T follicular helper cell (primary cell): ENCODE measurements around the gene OLFM3.

Source experiments
- DNase-seq: peaks from one replicate; pipeline ENCODE4 v3.0.0-alpha.2; 2020; ENCODE audit warnings: low read depth
- total RNA-seq, 2 experiments: gene quantifications; one replicate each; lab custom pipeline; 2026; lab: John Stamatoyannopoulos, UW

Gene OLFM3
- total RNA-seq = 0 reads per million in 2 experiments

DNA sequence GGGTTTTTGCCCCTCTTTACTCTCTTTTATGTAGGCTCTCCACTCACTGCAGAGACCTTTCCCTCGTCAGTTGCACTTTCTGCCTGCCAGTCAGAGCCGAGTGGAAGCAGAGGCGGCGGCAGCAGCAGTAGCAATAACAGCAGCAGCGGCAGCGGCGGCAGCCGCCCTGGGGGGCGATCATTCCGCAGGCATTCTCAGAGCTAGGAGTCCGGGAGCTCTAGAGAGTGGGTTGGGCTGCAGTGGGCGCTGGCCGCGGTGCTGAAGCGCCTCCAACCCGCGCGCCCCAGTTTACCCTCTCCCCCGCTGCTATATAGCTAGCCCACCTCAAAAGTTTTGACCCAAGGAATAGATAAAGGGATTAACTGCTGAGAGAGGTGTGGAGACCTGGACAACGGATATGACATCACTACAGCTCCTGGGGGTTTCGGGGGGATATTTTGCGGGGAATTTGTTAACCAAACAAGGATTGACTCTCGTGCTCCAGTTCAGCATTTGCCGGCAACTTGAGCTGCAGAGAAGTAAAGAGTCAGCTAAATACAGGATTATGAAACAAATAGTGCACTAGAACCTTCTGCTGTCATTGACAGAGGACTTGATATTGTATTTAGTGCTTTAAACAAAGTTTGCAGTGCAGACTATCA is at the start of gene OLFM3:
Gene OLFM3, minus strand, starts transcription at position 102 of the 641 bp plus-strand sequence.
- DNase-seq = no peak

DNA sequence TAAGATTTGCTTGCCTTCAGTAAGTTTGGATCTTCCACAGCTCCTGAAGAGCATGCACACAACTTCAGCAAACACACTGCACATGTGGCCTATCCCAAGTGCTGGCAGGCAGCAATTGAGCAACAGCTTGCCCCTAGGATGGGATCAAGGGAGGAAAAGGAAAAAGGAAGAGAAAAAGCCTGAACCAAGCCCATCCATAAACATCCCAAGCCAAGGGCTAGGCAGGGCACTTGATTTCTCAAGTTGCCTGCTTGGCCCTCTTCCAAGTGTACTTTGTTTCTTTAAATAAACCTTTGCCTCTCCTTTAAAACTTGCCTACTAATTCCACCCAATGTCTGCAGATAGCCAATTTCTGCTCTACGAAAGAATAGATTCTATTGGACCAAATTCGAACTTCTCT is 49.0 kb upstream of the OLFM3 start:
- no peak for DNase-seq

DNA sequence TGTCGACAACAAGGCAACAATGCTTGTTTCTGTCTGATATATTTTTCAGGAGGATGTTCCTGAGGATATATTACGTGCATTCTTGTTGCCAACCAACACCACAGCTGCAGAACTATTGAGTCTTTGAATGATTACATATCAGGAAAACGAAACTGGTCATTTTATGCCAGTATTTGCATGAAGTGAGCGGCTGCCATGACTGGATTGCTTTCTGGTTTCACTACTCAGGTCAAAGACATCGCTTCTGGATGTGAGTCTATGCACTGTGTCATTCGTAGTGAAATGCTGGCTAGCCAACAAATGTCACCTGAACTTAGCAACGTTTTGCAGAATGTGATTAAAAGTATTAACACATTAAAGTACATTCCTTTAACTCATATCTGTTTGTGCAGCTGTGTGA is 35.8 kb upstream of the OLFM3 start:
- DNase-seq = no peak

DNA sequence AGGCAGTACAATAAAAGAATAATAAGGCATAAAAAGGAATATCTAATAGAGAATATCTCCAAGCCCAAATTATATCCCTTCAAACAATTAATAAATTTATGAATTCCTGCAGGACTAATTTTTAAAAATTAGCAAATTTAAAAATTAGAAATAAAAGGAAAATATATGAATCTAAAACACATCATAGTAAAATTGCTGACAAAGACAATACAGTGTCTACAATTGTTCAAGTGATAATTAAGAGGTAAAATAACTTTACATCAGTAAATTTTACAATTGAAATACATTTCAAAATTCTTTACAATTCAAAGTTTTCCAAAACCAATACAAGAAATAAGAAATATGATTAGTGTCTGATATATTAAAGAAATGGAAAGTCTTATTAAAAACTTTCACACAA is 22.8 kb upstream of the OLFM3 start:
- no peak for DNase-seq

DNA sequence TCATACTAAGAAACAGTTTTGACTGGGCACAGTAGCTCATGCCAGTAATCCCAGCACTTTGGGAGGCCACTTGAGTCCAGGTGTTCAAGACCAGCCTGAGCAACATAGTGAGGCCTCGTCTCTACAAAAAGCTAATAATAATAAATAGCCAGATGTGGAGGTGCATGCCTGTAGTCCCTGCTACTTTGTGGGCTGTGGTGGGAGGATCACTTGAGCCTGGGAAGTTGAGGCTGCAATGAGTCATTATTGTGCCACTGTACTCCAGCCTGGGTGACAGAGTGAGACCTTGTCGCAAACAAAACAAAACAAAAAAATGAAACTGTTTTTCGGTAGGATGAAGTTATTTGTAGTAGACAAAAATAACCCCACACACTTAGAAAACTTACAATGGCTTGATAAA is 19.0 kb upstream of the OLFM3 start:
- DNase-seq = no peak

DNA sequence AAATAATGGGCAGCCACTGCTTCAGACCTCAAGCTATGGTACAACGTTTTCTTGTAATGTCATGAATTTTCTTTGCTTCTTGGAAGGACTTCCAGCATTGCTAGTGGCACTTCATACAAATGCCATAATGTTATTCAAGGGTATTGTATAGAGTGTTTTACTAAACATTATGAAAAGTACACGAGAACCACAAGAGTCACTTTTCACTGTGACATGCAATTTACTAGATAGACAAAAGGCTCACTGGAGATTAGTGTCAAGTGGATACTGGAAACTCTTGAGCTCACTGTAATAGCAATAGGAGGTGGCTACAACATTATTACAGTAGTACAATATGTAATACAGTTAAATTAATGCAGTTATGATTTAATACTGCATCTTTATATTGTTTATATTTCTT is 5.3 kb upstream of the OLFM3 start:
- DNase-seq = no peak

DNA sequence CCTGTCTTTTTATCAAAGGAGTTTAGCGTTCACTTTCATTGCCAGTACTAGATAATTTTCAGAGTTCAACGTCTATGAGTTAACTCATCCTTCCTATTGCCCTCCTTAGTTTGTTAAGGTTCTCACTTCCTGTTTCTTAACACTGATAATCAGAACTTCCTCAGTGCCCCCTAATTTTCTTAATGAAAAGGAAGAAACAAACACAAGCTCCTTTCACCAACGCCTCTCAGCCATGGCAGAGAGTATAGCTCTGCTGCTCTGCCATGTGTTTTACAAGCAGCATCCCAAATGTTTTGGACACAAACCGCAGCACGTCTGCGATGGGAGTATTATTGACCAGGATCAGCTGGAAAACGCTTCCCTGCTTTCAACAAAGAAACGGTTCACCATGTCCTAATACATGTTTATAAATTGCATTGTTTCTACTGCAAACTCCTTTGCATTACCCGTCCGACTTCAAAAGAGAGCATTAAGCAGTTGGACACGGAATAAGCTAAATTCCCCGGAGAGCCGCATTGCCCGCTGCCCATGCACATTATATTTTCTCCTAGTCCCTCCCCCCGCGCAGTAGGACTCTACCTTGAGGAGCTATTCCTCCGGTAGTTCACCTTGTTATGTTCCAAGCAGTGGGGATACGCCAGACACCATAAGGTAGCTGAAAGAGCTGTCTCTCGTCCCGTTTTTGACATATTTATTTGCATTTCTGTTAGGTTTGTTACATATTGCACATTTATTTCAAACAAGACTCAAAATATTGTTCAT is 561 bp downstream of the OLFM3 start:
- no peak for DNase-seq

DNA sequence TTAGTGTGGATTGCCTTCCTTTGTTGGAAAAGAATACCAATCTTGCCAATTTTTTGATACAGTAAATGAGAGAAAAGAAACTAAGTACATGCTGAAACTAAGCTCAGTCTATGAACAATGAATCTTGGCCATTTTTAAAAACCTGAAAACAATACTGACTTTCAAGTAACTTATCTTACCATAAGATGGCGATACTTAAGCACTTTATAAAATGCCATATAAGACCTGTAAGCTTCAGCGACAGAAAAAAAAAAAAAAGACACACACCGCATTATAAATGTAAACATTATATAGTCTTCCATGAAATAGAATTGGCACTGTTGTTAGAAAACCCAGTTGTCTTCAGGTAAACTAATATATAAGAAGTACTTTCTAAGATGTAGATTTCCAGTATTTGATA is 3.0 kb downstream of the OLFM3 start:
- no peak for DNase-seq

DNA sequence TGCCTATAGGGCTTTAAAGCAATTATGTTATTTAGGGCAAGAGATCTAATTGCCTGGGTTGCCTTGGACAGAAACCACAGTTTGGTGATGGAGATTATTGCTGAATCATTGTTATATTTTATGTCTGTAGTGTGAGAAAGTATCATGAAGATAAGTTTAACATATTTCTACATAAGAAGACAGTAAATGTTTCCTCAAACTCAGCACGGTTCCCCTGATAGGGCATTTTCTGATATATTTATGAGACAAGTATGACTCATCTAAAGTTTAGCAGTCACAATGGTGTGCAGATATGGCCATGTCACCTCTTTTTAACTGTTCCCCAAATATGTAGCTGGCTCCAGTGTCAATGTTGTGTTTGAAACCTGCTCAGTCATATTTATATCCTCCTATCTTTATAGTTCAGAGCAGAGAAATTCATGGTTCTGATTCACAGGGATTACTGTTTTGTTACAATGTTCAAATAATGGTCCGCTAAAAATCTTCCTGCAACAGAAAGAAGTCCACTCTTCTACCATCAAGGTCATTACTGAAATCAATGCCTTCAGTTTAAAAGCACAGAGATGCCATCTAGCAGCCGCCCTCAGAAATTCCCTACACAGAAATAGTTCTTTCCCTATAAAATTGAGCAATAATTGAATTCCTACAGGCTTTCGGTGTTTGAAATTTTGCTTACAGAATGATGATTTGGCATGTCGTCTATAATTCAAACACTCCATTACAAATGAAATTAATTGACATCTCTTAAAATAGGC is 3.7 kb downstream of the OLFM3 start:
- no peak for DNase-seq

DNA sequence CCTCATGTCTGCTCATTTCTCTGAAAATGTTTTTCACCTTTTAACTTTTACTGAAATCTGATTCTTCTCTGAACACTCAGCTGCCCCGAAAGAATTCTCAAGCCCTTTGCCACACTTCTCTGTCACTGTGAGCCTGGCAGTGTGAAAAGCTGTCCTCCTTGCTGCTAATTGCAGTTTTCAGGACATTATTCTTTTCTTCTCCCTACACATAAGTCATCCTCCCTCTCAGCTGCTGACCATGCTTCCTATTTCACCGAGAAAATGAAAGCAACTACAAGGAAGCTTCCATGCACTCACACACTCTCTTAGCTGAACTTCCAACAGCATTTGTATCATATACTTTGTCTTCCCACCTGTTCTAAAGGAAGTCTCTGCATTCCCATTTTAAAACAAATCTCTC is 15.8 kb downstream of the OLFM3 start:
- no peak for DNase-seq

DNA sequence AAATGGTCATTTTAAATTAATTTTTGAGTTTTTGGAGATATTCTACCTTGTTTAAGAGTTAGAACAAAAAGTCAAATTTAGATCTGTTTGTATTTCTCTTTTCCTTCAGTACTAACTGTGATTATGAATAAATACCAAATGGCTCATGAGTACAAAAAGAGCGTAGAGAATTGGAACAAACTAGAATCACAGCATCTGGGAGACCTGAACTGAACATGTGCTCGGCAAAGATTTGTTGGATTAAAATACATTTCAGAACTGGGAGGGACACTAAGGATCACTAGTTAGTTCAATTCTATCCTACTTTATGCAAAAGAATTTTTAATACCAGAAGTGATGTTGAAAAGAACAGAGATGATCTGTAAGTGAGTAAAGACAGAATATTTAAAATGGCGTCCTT is 19.5 kb downstream of the OLFM3 start:
- no peak for DNase-seq

DNA sequence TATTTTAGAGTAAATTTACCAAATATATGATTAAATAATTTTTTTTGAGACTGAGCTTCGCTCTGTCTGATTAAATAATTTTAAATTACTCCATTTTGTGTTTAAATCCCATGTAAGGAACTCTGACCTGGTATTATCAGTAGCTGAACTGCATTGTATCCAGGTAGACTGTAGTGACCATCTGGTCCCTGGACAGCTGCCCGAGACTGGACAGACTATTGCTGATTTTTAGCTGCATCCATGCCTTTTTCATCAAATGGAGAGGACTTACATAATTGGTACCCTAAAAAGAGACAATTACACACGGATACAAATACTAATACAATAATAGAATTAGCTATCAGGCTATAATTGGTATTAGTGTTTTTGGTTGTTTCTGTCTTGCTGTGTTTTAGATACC is 20.6 kb downstream of the OLFM3 start:
- DNase-seq = no peak

DNA sequence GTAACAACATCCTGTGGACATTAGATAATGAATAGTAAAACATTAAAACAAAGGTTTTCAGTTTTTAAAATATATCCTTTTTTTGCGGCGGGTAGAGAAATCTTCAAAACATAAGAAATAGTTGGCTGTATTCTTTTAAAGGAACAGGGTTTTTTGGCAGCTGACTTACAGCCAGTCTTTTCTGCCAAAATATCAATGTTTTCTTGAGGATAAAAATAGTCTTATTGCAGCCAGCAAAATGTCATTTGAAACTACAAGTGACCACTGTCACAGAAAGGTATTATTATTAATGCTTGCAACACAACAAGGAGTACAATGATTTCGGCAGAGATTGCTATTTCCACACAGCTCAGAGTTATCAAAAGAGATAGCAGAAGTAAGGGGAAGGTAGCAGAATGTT is 21.4 kb downstream of the OLFM3 start:
- DNase-seq = no peak

DNA sequence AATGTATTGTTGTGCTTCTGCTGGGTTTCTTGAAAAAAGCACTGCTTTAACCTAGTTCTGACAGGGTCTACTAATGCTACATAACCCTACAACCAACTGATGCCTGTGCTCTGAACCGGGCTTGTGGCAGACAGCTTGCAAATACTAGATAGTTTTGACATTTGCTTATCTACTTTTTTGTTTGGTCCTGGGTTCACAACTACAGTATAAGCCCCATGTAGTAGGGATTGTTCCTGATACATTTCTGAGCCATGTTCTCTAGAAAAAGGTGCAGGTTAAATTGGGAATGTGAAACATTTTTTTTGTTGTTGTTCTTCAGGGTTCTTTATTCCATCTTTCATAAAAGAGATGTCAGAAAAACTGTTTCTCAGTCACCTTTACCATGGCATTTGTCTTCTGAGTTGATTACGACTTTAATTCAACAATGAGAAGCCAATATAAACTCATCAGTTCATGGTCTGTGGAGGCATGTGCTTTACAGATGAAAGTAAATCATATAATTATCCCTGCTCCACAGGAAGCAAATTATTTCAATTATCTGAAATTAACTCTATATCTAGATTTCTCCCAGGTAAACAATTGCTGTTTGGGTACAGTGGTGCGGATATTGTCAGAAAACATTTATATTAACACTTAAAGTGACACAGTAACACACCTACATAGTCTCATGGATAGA is 22.0 kb downstream of the OLFM3 start:
- DNase-seq = no peak

DNA sequence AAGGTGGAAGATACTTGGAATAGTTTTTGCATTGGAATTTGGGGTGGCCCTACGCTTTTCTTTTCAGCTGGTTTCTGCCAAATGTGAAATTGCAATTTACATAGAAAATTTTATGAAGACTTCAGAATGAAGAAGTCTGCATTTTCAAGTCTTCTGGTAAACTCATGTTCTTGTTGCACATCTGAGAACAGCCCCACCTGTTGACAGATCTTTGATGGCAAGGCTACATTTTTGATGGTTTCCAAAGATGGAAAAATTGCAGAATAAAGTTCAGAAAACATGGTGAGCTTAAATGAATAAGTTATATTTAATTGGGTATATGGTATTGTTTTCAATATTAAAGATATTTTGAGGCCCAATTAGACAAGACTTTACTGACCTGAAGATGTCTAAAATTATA is 25.4 kb downstream of the OLFM3 start:
- no peak for DNase-seq

DNA sequence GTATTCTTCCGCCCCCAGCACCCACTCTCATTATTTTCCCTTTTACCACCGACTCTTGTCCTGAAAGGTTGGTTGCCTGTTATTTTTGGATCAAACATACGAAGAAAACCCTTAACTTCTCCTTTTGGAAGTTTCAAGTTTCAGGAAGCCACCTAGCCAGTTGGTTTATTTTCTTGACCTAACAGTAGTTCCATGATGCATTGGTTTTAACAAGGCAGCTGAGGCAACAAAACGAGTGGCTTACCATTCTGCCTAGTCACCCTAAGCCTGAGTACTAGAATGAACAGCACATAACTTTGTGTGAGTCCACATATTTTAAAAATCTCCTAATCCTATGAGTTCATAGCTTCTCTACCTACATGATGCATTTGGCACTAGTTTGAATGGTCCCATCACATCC is 28.9 kb downstream of the OLFM3 start:
- DNase-seq = no peak

DNA sequence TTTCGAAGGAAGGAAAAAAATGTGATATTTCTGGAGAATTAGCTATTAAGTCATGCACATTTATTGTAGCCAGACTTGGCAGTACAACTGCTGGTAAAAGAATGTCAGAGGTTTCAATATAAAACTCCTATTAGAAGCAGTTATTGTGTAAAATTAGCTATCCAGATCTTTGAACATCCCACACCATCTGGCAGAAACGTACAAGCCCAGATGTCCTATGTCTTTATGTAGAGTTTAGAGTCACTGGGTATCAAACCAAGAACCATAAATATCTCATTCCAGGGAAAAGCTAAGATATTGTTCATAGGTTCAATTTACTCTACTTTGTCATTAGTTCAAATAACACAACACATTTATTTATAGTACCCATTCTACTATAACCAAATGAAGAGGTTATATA is 31.4 kb downstream of the OLFM3 start:
- DNase-seq = no peak

DNA sequence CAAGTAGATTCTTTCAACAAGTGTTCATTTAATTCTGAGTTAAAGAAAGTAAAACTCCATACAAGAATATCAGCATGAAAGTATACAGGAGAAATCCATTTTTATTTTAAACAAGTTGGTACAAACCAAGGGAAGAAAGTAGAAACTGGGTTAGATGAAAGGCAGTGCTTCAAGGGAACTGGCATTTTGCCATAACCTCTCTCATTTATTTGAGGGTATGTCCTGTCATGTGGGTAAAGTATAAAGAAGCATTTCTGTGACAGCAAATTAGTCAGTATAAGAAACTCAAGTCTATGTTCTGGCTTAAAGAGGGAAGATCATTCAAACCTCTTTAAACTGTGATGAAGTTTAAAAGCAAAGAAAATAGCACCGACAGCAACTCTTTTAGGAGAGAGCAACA is 32.0 kb downstream of the OLFM3 start:
- DNase-seq = no peak

DNA sequence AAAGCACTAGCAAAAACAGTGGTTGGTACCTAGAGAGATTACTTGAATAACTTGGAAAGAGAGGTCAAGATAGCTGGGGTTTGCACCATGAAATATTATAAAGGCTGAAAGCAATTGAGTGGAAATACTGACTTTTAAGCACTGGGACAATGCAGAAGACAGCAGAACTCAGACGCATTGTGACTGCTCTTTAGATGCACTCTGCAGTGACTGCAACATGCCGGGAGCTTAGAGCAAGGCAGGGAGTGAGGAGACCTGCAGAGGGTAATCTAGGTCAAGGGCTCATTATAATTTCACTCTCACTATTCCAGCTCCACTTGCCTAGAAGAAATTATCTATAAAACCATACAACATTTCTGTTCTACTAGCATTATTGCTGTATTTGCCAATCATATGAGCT is 36.6 kb downstream of the OLFM3 start:
- no peak for DNase-seq

DNA sequence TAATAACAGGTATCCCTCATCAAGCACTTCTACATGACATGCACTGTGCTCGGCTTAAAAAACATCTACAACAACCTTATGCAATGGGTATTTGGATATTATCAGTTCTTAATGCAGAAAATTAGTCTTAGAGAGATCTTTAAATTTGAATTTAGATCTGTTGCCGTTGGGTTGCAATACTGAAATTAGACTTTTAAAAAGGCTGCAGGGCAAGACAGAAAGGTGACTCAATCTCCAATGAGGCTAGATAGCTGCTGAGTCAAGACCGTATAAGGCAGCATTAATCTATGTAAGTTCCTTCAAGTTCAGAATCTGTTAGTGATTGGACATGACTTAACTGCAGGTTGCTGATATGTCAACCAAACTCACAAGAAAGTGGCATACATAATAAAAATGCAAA is 37.3 kb downstream of the OLFM3 start:
- no peak for DNase-seq

DNA sequence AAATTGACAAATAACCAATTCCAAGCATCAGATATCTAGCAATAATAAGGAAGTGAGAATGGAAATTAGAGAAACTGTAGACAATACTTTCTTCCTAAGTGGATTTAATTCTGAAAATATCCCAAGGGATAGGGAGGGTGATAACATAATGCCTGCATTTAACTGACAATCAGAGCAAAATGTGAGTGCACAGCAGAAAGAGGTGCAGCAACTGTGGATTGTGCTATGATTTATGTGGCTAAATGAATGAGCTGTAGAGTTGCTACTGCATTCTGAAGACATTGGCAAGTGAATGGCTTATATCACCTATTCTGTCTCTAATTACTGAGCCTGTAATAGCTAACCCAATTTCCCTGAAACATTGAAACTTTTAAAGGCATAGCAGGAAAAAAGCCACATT is 39.0 kb downstream of the OLFM3 start:
- DNase-seq = no peak

DNA sequence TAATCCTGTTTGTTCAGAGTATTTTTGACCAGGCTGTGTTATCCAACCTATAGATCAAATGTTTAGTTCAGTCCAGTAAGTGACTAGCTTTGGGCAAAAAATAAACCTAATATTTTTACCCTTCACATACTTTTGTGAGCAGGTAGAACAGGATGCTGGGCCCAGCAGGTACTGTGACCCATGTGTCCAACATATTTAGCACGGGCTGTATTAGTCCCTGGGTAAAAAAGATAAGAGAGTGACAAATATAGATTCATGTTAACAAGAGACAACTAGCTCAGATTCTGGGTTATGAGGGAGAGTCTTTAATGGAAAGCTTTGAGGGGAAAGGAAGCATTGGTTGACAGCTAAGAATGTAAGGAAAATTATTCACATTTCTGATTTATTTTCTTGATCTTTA is 43.1 kb downstream of the OLFM3 start:
- no peak for DNase-seq

DNA sequence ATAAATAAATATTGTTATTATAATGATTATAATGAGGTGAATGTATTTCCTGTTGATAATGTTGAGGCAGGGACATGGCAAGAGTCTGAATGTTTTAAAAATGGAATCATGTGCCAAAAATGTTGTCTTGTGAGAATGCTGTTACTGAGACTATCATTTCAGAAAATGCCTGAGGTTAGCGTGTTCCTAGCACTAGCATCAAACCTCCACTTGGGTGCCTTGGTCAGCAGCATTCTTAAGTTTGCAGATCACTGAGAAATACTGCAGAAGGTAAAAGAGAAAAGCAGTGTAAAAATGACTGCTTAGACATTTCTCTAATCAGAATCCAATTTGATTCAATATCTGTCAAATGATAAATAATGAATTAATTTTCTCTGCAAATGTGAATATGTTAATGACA is 50.8 kb downstream of the OLFM3 start:
- DNase-seq = no peak
